OCI-LY1 (cell line): ENCODE data around the gene CDH22.

Experiments used
- H2AFZ ChIP-seq: fragments of 200-600 bp; sonication (generic), shearing (Covaris generic); 2 replicates; pipeline ENCODE4 v1.6.0; 2014; ENCODE audit warnings: antibody characterized with exemption, mild to moderate bottlenecking, low read length
- H3F3A ChIP-seq: fragments of 200-600 bp; sonication (generic), shearing (Covaris generic); 2 replicates; pipeline ENCODE4 v1.6.0; 2014; ENCODE audit warnings: mild to moderate bottlenecking, antibody characterized with exemption, low read length, moderate library complexity; ENCODE audit not compliant: insufficient read depth
- H3K27ac ChIP-seq: fragments of 200-600 bp; sonication (generic); 2 replicates; pipeline ENCODE4 v1.5.1; 2014; ENCODE audit warnings: low read length, mixed run types, mild to moderate bottlenecking, low read depth; ENCODE audit not compliant: poor library complexity, severe bottlenecking
- H3K27me3 ChIP-seq: fragments of 200-600 bp; sonication (generic); 2 replicates; pipeline ENCODE4 v1.6.0; 2014; ENCODE audit warnings: antibody characterized with exemption, mild to moderate bottlenecking, low read length, moderate library complexity; ENCODE audit not compliant: insufficient read depth
- H3K36me3 ChIP-seq: fragments of 200-600 bp; sonication (generic); 2 replicates; pipeline ENCODE4 v1.6.1; 2014; ENCODE audit warnings: mild to moderate bottlenecking, antibody characterized with exemption, low read length, moderate library complexity, mixed read lengths; ENCODE audit not compliant: insufficient read depth
- H3K4me1 ChIP-seq: fragments of 200-600 bp; sonication (generic); 2 replicates; pipeline ENCODE4 v1.5.1; 2014; ENCODE audit warnings: mild to moderate bottlenecking, low read length, moderate library complexity; ENCODE audit not compliant: insufficient read depth, severe bottlenecking
- H3K4me2 ChIP-seq: fragments of 200-600 bp; sonication (generic), shearing (Covaris generic); 2 replicates; pipeline ENCODE4 v1.6.1; 2014; ENCODE audit warnings: low read length
- H3K4me3 ChIP-seq: fragments of 200-600 bp; sonication (generic); 2 replicates; pipeline ENCODE4 v1.5.1; 2014; ENCODE audit warnings: low read length, low read depth, mild to moderate bottlenecking, mixed read lengths; ENCODE audit not compliant: poor library complexity, severe bottlenecking
- H3K79me2 ChIP-seq: fragments of 200-600 bp; shearing (Covaris generic); 2 replicates; pipeline ENCODE4 v1.6.1; 2016; ENCODE audit warnings: mixed run types, low read length, mixed read lengths; ENCODE audit not compliant: insufficient read depth
- H3K9ac ChIP-seq: fragments of 200-600 bp; sonication (generic), shearing (Covaris generic); 2 replicates; pipeline ENCODE4 v1.6.1; 2014; ENCODE audit warnings: mild to moderate bottlenecking, low read length, mixed read lengths
- H3K9me2 ChIP-seq: fragments of 200-600 bp; sonication (generic), shearing (Covaris generic); 2 replicates; pipeline ENCODE4 v1.6.1; 2014; ENCODE audit warnings: low read depth, mild to moderate bottlenecking, low read length, mixed read lengths
- H3K9me3 ChIP-seq: fragments of 200-600 bp; shearing (Covaris generic); 2 replicates; pipeline ENCODE4 v1.6.1; 2014; ENCODE audit warnings: low read length, mixed read lengths
- H4K20me1 ChIP-seq: fragments of 200-600 bp; sonication (generic), shearing (Covaris generic); 2 replicates; pipeline ENCODE4 v1.6.0; 2016; ENCODE audit warnings: mild to moderate bottlenecking, low read length; ENCODE audit not compliant: insufficient read depth
- CTCF ChIP-seq: fragments of 200-600 bp; sonication (generic), shearing (Covaris generic); IDR thresholded peaks from 2 replicates; pipeline ENCODE4 v1.5.1; 2017; ENCODE audit warnings: mild to moderate bottlenecking, antibody characterized with exemption, low read length, moderate library complexity, mixed read lengths
- EZH2 ChIP-seq: fragments of 200-600 bp; sonication (generic), shearing (Covaris generic); IDR thresholded peaks from 2 replicates; pipeline ENCODE4 v1.8.0; 2017; ENCODE audit warnings: borderline replicate concordance, mixed run types, mild to moderate bottlenecking, antibody characterized with exemption, low read length, moderate library complexity, mixed read lengths

CDH22 gene

DNA sequence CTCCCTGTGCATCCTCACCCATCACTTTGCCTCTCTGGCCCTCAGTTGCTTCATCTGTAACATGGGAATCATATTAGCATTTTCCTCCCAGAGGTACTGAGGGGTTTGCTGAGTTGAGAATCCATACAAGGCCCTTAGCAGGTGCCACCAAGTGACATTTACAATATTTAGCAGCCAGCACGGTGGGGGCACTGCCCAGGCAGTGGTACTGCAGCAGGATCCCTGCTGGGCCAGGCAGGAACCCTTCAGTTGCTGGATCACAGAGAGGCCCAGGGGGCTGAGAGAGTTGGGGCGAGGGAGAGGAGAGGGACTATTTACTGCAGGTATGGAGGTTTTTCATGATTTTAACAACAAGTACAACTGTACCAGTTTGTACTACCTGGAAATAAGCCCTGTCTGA lies 65.9 kb downstream of the CDH22 start:
- Histone ChIP-seq H3K4me1 (no peaks in the 10 kb centered on the region), H3F3A (no peaks in the 10 kb centered on the region), H3K27ac (no peak overlapping the region), H3K36me3 (no peaks in the 10 kb centered on the region), H4K20me1 (no peaks in the 10 kb centered on the region), H3K4me2 (no peak overlapping the region), H3K79me2 (no peaks in the 10 kb centered on the region), H3K9me2 (no peaks in the 10 kb centered on the region), H3K9me3 (no peaks in the 10 kb centered on the region), H3K4me3 (no peak overlapping the region), H3K9ac (no peak overlapping the region), H3K27me3 (peaks cover 3% of the 10 kb centered on the region; the same call in 1 of the 2 replicates), H2AFZ (no peak overlapping the region)
- TF ChIP-seq CTCF, result no peak
- no peak for TF ChIP-seq EZH2

GRCh38 chr20:46240881-46241280 lies 67.4 kb downstream of the CDH22 start:
- H3K9me3 ChIP-seq, result no peaks in the 10 kb centered on the region
- no peak overlapping the region for H2AFZ ChIP-seq
- no peaks in the 10 kb centered on the region for H4K20me1 ChIP-seq
- no peak overlapping the region for H3K4me2 ChIP-seq
- no peaks in the 10 kb centered on the region for H3K9me2 ChIP-seq
- H3F3A ChIP-seq, result no peaks in the 10 kb centered on the region
- no peaks in the 10 kb centered on the region for H3K79me2 ChIP-seq
- H3K27ac ChIP-seq, result no peak overlapping the region
- peaks cover 3% of the 10 kb centered on the region; the same call in 1 of the 2 replicates for H3K27me3 ChIP-seq
- H3K4me1 ChIP-seq, result no peaks in the 10 kb centered on the region
- no peak overlapping the region for H3K4me3 ChIP-seq
- TF ChIP-seq EZH2 (no peak), CTCF (no peak)
- no peak overlapping the region for H3K9ac ChIP-seq
- no peaks in the 10 kb centered on the region for H3K36me3 ChIP-seq

DNA sequence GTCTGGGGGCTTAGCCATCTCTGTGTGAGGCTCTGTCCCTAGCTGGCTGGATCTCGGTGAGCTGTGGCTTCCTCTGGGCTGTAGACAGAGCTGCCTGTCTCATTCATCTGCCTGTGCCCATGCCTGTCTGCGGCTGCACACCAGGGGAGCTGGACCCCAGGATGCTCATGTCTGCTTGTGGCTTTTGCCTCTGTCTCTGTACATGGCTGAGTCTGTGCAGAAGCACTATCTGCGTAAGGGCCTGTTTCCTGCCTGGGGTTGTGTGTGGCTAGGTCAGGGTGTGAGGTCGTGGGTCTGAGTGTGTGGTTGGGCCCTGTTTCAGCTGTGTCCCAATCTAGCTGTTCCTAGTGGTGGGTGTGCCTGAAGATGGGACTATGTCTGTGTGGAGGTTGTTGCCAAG lies 68.2 kb downstream of the CDH22 start:
- no peaks in the 10 kb centered on the region for H3K9me2 ChIP-seq
- H3K27ac ChIP-seq, result no peak overlapping the region
- no peaks in the 10 kb centered on the region for H3K4me1 ChIP-seq
- no peaks in the 10 kb centered on the region for H3K79me2 ChIP-seq
- no peaks in the 10 kb centered on the region for H3F3A ChIP-seq
- H2AFZ ChIP-seq, result no peak overlapping the region
- TF ChIP-seq EZH2, result no peak
- no peak for TF ChIP-seq CTCF
- H3K9me3 ChIP-seq, result no peaks in the 10 kb centered on the region
- no peak overlapping the region for H3K9ac ChIP-seq
- no peaks in the 10 kb centered on the region for H3K36me3 ChIP-seq
- no peaks in the 10 kb centered on the region for H4K20me1 ChIP-seq
- no peak overlapping the region for H3K4me2 ChIP-seq
- H3K27me3 ChIP-seq, result peaks cover 3% of the 10 kb centered on the region; the same call in 1 of the 2 replicates
- H3K4me3 ChIP-seq, result no peak overlapping the region
